Liver (tissue), 9 donors: ENCODE results near the gene TANC1. TPM values are rescaled to one million over a fixed set of nuclear protein-coding genes. Genes with fewer than 3 reads are reported as not detected.

Experiments
- DNase-seq: peaks from one replicate; pipeline ENCODE4 v3.0.0-alpha.2; 2017; ENCODE audit warnings: low spot score
- H3K27ac ChIP-seq, 2 donors: one replicate each; pipeline ENCODE4 v1.7.0; 2013; ENCODE audit warnings: inconsistent platforms in 2 of 2, low read length in 2 of 2, control low read depth in 1 of 2, low read depth in 1 of 2, mild to moderate bottlenecking in 1 of 2
- H3K27me3 ChIP-seq, 4 donors: one replicate each; pipeline versions ENCODE4 v1.6.1 to v1.7.0; 2013; ENCODE audit warnings: low read length in 3 of 4, inconsistent platforms in 1 of 4, mild to moderate bottlenecking in 1 of 4, moderate library complexity in 1 of 4; ENCODE audit not compliant: control insufficient read depth in 4 of 4, insufficient read depth in 4 of 4
- H3K36me3 ChIP-seq, 4 donors: one replicate each; pipeline versions ENCODE4 v1.6.1 to v1.7.0; 2013; ENCODE audit warnings: low read length in 3 of 4, mild to moderate bottlenecking in 3 of 4, low read depth in 1 of 4, moderate library complexity in 1 of 4; ENCODE audit not compliant: control insufficient read depth in 4 of 4, insufficient read depth in 3 of 4
- H3K4me1 ChIP-seq, 4 donors: one replicate each; pipeline versions ENCODE4 v1.6.1 to v1.7.0; 2013; ENCODE audit warnings: low read length in 3 of 4, mild to moderate bottlenecking in 3 of 4, moderate library complexity in 1 of 4; ENCODE audit not compliant: control insufficient read depth in 4 of 4, insufficient read depth in 4 of 4
- H3K4me3 ChIP-seq, 3 donors: one replicate each; pipeline versions ENCODE4 v1.6.1 to v1.7.0; 2013; ENCODE audit warnings: low read length in 3 of 3, control low read depth in 1 of 3, low read depth in 1 of 3, mild to moderate bottlenecking in 1 of 3
- H3K9ac ChIP-seq, 2 donors: one replicate each; pipeline ENCODE4 v1.7.0; 2013; ENCODE audit warnings: low read length in 2 of 2, mild to moderate bottlenecking in 2 of 2, moderate library complexity in 2 of 2, control low read depth in 1 of 2, low read depth in 1 of 2
- H3K9me3 ChIP-seq, 4 donors: one replicate each; pipeline versions ENCODE4 v1.6.1 to v1.7.0; 2013; ENCODE audit warnings: low read length in 3 of 4; ENCODE audit not compliant: control insufficient read depth in 4 of 4
- EGR1 ChIP-seq, 2 donors: IDR thresholded peaks; 2 replicates each; pipeline ENCODE4 v1.6.1; 2016 to 2018; ENCODE audit warnings: antibody characterized with exemption in 2 of 2, low read depth in 2 of 2
- FOXA1 ChIP-seq: IDR thresholded peaks from 2 replicates; pipeline ENCODE4 v1.6.1; 2016; ENCODE audit warnings: antibody characterized with exemption
- FOXA2 ChIP-seq: IDR thresholded peaks from 2 replicates; pipeline ENCODE4 v1.6.1; 2016; ENCODE audit warnings: antibody characterized with exemption
- GABPA ChIP-seq, 2 donors: IDR thresholded peaks in 1 of 2; conservative IDR thresholded peaks in 1 of 2; 2 replicates each; pipeline ENCODE4 v1.6.1; 2016; ENCODE audit warnings: antibody characterized with exemption in 2 of 2, mild to moderate bottlenecking in 1 of 2, moderate library complexity in 1 of 2
- HNF4A ChIP-seq, 2 donors: conservative IDR thresholded peaks; 2 replicates each; pipeline ENCODE4 v1.6.1; 2016; ENCODE audit warnings: antibody characterized with exemption in 2 of 2, mild to moderate bottlenecking in 2 of 2
- HNF4G ChIP-seq: IDR thresholded peaks from 2 replicates; pipeline ENCODE4 v1.6.1; 2016; ENCODE audit warnings: antibody characterized with exemption
- NR2F2 ChIP-seq: IDR thresholded peaks from 2 replicates; pipeline ENCODE4 v1.6.1; 2016; ENCODE audit warnings: antibody characterized with exemption
- RXRA ChIP-seq, 2 donors: IDR thresholded peaks; 2 replicates each; pipeline ENCODE4 v1.6.1; 2017 to 2018; ENCODE audit warnings: antibody characterized with exemption in 2 of 2, mild to moderate bottlenecking in 1 of 2
- SP1 ChIP-seq: IDR thresholded peaks from 2 replicates; pipeline ENCODE4 v1.6.1; 2018; ENCODE audit warnings: antibody characterized with exemption, mild to moderate bottlenecking
- TAF1 ChIP-seq: conservative IDR thresholded peaks from 2 replicates; pipeline ENCODE4 v1.6.1; 2016; ENCODE audit warnings: antibody characterized with exemption, mild to moderate bottlenecking
- YY1 ChIP-seq: IDR thresholded peaks from 2 replicates; pipeline ENCODE4 v1.6.1; 2016; ENCODE audit warnings: antibody characterized with exemption, mild to moderate bottlenecking
- WGBS: extraction: QIAGEN DNeasy Blood & Tissue Kit; methylation state at CpG from one replicate; pipeline ENCODE4 v1.1.7; 2013; 5-methylcytosine and 5-hydroxymethylcytosine counted together
- polyA plus RNA-seq, 2 donors: library from polyadenylated mRNA; stranded (reverse) in 1 of 2; unstranded in 1 of 2; fragments of 200-250 nt in 1 of 2; fragments of >200 nt in 1 of 2; fragmentation: Nextera tagmentation in 1 of 2; extraction: Ambion mirVana in 1 of 2; gene quantifications; one replicate each; pipeline versions ENCODE4 v1.2.1 to v1.2.3, GENCODE V29; 2013 to 2015
- total RNA-seq, 2 donors: library from RNA; depleted of rRNA; stranded (reverse); fragments of >200 nt; gene quantifications; one replicate each; pipeline ENCODE4 v1.2.3, GENCODE V29; 2014
- TF ChIP-seq, protein P1 (sequence below): fragments of 150-350 bp; IDR thresholded peaks from 2 replicates; pipeline ENCODE4 v1.5.1; 2017; ENCODE audit warnings: improper control_type of control experiment, low read depth, low read length; ENCODE audit not compliant: missing input control
- TF ChIP-seq, protein P2 (sequence below): IDR thresholded peaks from 2 replicates; pipeline ENCODE4 v1.6.1; 2016; ENCODE audit warnings: antibody characterized with exemption
- TF ChIP-seq, protein P3 (sequence below): IDR thresholded peaks from 2 replicates; pipeline ENCODE4 v1.6.1; 2016; ENCODE audit warnings: antibody characterized with exemption, mild to moderate bottlenecking
- donor health status: healthy.
- donor health status: healthy.
- donor health status: healthy.
- donor health status: healthy.
- donor health status: healthy.

Gene TANC1
- total and polyA plus RNA-seq, 4 donors: 3.7 to 17.7 (median 5.2) TPM

DNA sequence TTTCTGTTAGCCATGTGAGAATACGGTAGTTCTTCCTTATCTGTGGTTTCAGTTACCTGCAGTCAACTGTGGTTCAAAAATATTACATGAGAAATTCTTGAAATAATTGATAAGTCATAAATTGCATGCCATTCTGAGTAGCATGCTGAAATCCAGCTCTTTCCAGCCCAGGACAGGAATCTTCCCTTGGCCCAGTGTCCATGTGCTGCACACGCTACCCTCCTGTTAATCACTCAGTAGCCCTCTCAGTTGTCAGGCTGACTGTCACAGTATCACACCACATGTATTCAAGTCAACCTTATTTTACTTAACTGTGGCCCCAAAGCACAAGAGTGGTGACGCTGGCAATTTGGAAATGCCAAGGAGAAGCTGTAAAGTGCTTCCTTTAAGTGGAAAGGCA is 141.1 kb downstream of the TANC1 start:
- no peak for DNase-seq
- no peaks in the 10 kb centered on the region for H3K9me3 ChIP-seq
- no peaks in the 10 kb centered on the region for H3K4me1 ChIP-seq
- H3K27me3 ChIP-seq: no peaks in the 10 kb centered on the region
- TF ChIP-seq RXRA (IDR thresholded peaks at IDR 0.05) (no peak), HNF4G (no peak), FOXA2 (no peak), TAF1 (no peak), SP1 (no peak), FOXA1 (no peak), NR2F2 (no peak), YY1 (no peak), HNF4A (conservative IDR thresholded peaks at IDR 0.05) (no peak)
- TF ChIP-seq, protein P1, sequence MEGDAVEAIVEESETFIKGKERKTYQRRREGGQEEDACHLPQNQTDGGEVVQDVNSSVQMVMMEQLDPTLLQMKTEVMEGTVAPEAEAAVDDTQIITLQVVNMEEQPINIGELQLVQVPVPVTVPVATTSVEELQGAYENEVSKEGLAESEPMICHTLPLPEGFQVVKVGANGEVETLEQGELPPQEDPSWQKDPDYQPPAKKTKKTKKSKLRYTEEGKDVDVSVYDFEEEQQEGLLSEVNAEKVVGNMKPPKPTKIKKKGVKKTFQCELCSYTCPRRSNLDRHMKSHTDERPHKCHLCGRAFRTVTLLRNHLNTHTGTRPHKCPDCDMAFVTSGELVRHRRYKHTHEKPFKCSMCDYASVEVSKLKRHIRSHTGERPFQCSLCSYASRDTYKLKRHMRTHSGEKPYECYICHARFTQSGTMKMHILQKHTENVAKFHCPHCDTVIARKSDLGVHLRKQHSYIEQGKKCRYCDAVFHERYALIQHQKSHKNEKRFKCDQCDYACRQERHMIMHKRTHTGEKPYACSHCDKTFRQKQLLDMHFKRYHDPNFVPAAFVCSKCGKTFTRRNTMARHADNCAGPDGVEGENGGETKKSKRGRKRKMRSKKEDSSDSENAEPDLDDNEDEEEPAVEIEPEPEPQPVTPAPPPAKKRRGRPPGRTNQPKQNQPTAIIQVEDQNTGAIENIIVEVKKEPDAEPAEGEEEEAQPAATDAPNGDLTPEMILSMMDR: no peak
- TF ChIP-seq, protein P2, sequence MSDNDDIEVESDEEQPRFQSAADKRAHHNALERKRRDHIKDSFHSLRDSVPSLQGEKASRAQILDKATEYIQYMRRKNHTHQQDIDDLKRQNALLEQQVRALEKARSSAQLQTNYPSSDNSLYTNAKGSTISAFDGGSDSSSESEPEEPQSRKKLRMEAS: no peak
- H3K27ac ChIP-seq: no peak overlapping the region
- no peak overlapping the region for H3K4me3 ChIP-seq
- H3K36me3 ChIP-seq: no peaks in the 10 kb centered on the region
- WGBS: 92% methylated on average over 3 of the region's 3 CpGs
- no peak overlapping the region for H3K9ac ChIP-seq

DNA sequence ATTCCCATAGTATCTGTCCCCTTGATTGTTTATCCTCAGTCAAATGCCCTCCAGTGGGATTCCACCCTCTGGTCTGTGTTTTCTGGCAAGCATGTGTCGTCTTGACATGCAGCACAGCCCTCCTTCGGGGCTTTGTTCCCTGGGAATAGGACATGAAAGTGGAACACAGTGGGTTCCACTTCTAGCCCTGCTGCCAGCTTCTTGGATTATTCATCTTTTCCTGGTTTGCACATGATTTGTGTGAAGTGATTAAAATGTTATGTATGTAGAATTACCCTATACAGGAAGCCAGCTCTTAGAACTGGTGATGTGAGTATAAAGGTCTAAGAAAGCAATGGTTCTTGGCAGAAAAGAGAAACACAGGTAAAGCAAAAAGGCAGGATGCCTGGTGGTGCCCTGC is 142.3 kb downstream of the TANC1 start:
- H3K9me3 ChIP-seq: no peaks in the 10 kb centered on the region
- no peak overlapping the region for H3K9ac ChIP-seq
- WGBS: 81% methylated on average over 2 of the region's 2 CpGs
- H3K27ac ChIP-seq: no peak overlapping the region
- H3K4me3 ChIP-seq: no peak overlapping the region
- H3K4me1 ChIP-seq: no peaks in the 10 kb centered on the region
- TF ChIP-seq EGR1 (IDR thresholded peaks at IDR 0.05; ENCODE audit: low read depth in 2 of 2): no peak
- TF ChIP-seq YY1: no peak
- no peak for TF ChIP-seq GABPA (IDR thresholded peaks at IDR 0.05 in 1 of 2, conservative IDR thresholded peaks at IDR 0.05 in 1 of 2)
- TF ChIP-seq, protein P3, sequence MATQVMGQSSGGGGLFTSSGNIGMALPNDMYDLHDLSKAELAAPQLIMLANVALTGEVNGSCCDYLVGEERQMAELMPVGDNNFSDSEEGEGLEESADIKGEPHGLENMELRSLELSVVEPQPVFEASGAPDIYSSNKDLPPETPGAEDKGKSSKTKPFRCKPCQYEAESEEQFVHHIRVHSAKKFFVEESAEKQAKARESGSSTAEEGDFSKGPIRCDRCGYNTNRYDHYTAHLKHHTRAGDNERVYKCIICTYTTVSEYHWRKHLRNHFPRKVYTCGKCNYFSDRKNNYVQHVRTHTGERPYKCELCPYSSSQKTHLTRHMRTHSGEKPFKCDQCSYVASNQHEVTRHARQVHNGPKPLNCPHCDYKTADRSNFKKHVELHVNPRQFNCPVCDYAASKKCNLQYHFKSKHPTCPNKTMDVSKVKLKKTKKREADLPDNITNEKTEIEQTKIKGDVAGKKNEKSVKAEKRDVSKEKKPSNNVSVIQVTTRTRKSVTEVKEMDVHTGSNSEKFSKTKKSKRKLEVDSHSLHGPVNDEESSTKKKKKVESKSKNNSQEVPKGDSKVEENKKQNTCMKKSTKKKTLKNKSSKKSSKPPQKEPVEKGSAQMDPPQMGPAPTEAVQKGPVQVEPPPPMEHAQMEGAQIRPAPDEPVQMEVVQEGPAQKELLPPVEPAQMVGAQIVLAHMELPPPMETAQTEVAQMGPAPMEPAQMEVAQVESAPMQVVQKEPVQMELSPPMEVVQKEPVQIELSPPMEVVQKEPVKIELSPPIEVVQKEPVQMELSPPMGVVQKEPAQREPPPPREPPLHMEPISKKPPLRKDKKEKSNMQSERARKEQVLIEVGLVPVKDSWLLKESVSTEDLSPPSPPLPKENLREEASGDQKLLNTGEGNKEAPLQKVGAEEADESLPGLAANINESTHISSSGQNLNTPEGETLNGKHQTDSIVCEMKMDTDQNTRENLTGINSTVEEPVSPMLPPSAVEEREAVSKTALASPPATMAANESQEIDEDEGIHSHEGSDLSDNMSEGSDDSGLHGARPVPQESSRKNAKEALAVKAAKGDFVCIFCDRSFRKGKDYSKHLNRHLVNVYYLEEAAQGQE: no peak
- no peak for TF ChIP-seq FOXA1
- TF ChIP-seq, protein P1: no peak
- TF ChIP-seq RXRA (IDR thresholded peaks at IDR 0.05): no peak
- TF ChIP-seq HNF4A (conservative IDR thresholded peaks at IDR 0.05): no peak
- no peaks in the 10 kb centered on the region for H3K27me3 ChIP-seq
- H3K36me3 ChIP-seq: no peaks in the 10 kb centered on the region
- no peak for DNase-seq
